LoVo (cell line): Measurements from ENCODE around the gene OR2T10.
"Not testable (repeated sequence)": the region's sequence is repeated elsewhere in the genome, so short reads cannot be mapped to it uniquely, and the experiment has no call there.

Source experiments
- DNase-seq: peaks from one replicate; pipeline ENCODE4 v3.0.0-alpha.2; 2016; ENCODE audit warnings: low spot score

The OR2T10 gene

GRCh38 chr1:248593226-248593625 lies 4.3 kb downstream of the OR2T10 start:
- no peak for DNase-seq

GRCh38 chr1:248592655-248593054 lies 4.8 kb downstream of the OR2T10 start:
- no peak for DNase-seq

GRCh38 chr1:248590055-248590454 lies 7.4 kb downstream of the OR2T10 start:
- DNase-seq, result no peak

DNA sequence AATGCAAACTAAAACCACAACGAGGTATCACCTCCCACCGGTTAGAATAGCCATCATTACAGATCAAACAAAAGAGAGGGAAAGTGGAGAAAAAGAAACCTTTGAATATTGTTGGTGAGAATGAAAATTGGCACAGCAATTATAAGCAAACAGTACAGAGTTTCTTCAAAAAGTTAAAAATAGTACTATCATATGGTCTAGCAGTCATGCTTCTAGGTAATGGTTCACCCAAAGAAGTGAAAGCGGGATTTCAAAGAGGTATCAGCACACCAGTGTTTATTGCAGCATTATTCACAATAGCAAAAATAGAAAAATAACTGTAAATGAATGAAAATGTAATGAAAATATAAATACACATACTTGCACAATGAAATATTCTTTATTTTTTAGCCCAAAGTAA lies 8.2 kb downstream of the OR2T10 start:
- DNase-seq, result no peak

- DNase-seq, result no peak
Measured at GRCh38 chr1:248585266-248585665, 12.2 kb downstream of the OR2T10 start.

GRCh38 chr1:248576260-248576980 lies 21.1 kb downstream of the OR2T10 start:
- no peak for DNase-seq

DNA sequence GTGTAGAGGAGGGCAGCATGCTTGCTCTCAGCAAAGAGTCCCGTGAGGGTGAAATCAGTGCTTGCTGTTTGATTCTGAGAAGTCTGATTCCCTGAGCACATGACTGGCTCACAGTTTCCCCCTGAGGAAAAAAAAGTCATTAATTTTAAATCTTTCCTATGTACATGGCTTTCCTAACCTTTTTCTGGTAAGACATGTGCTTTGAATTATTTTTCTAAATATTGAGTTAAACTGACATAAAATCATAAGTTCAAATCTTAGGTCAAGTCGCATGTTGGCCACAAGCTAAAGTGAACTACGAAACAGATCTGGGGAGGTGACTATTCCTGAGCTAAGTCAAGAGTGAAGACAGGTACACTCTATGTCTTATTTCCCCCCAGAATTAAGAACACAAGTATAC lies 22.8 kb downstream of the OR2T10 start, which contains the start of gene OR2T34:
TSS of gene OR2T34 (minus strand) at position 101 of the 400 bp plus-strand sequence. CDS start at position 101, 0 bp downstream.
- DNase-seq, result not testable (repeated sequence)

DNA sequence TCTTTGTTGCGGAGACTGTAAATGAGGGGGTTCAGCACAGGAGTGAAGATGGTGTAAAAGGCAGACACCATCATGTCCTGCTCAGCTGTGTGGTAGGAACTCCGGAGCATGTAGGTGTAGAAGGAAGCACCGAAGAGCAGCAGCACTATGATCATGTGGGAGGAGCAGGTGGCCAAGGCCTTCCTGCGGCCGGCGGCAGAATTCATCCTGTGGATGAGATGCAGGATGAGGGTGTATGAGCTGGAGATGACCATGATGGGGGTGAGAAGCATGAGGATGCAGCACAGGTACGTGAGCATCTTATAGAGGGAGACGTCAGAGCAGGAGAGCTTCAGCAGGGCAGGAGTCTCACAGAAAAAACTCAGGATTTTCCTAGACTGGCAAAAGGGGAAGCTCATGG lies 23.6 kb downstream of the OR2T10 start:
- DNase-seq, result not testable (repeated sequence)

- DNase-seq, result not testable (repeated sequence)
Measured at GRCh38 chr1:248572049-248572448, 25.5 kb downstream of the OR2T10 start.

- not testable (repeated sequence) for DNase-seq
Measured at GRCh38 chr1:248570811-248571210, 26.7 kb downstream of the OR2T10 start.

DNA sequence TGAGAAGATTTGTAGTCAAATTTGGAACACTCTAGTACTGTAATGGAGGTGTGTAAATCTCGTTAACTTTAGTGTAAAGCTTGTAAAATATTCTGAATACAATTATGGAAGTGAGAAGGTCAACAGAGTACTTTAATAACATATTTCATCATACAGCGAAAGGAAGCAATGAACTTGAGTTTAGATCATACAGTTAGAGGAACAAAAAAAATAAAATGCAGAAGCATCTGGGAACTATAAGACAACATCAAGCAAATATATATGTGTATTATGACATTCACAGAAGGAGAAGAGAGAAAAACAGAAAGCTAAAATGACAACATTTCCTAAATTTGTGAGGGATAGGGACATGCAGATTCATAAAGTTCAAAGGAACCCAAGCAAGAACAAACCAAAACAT lies 28.5 kb downstream of the OR2T10 start:
- DNase-seq, result not testable (repeated sequence)

GRCh38 chr1:248565530-248566373 lies 31.7 kb downstream of the OR2T10 start:
- DNase-seq, result not testable (repeated sequence)

DNA sequence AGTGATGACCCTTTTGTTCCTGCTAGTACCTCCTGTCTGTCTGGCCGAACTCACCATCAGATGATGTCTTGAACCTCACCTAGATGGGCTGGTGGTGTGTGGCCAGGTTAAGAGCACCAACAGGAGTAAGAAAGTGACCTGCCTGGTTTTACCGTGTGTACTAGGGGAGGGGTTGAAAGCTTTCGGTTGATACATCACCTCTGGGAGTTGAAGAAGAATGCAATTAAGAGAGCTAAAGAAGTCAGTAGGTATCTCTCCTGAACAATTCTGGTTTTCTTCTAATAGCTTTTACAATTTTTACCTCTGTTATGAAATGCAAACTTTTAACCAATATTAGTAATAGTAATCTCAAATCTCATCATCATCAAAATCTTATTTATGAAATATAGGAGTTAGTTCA lies 34.8 kb downstream of the OR2T10 start, which contains the start of gene OR2T29:
TSS of gene OR2T29 (minus strand) at position 101 of the 400 bp plus-strand sequence. CDS start 3,281 bp downstream, outside the sequence.
- not testable (repeated sequence) for DNase-seq

- not testable (repeated sequence) for DNase-seq
Measured at GRCh38 chr1:248551027-248551426, 46.5 kb downstream of the OR2T10 start.

- not testable (repeated sequence) for DNase-seq
Measured at GRCh38 chr1:248547383-248547782, 50.1 kb downstream of the OR2T10 start.
